GM12878 (cell line): ENCODE results near the gene MRPS12. TPM values are rescaled to one million over a fixed set of nuclear protein-coding genes. Genes with fewer than 3 reads are reported as not detected.

Source experiments
- ATAC-seq: fragments of 200-7000 bp; cut with Tn5 transposase; 3 replicates; pipeline ENCODE4 v1.9.1; 2020; ENCODE audit warnings: mild to moderate bottlenecking, moderate library complexity
- BruUV-seq: library from RNA; stranded (reverse); fragments of 400-500 nt; replicated peaks from 2 replicates; lab custom pipeline; 2021; lab: Mats Ljungman, UMichigan
- CTCF ChIA-PET: fragments of 300-600 bp; sonication (Branson Sonifier 250); formaldehyde crosslinking; extraction: SDS; loops from one replicate; lab custom pipeline; 2021; ENCODE audit warnings: inconsistent platforms; lab: Yijun Ruan, JAX
- POLR2A ChIA-PET: fragments of 350-600 bp; formaldehyde crosslinking; extraction: SDS; loops from one replicate; lab custom pipeline; 2021; ENCODE audit warnings: inconsistent platforms; lab: Charles Lee
- RAD21 ChIA-PET: fragments of 300-600 bp; sonication (Branson Sonifier 250); formaldehyde crosslinking; loops from one replicate; lab custom pipeline; 2023; ENCODE audit warnings: antibody characterized with exemption; ENCODE audit not compliant: unreplicated experiment; lab: Charles Lee
- SMC1A ChIA-PET: fragments of 300-600 bp; sonication (Branson Sonifier 250); formaldehyde crosslinking; loops from one replicate; lab custom pipeline; 2023; ENCODE audit not compliant: unreplicated experiment, uncharacterized antibody; lab: Charles Lee
- DNase-seq: peaks from one replicate; pipeline ENCODE4 v3.0.0-alpha.2; 2011; ENCODE audit warnings: low read depth, low spot score
- FAIRE-seq: peaks from 3 replicates; lab custom pipeline; 2011; peaks lifted over from hg19 to GRCh38; lab: Jason Lieb, UNC
- H2AFZ ChIP-seq: 2 replicates; pipeline ENCODE4 v1.6.0; 2011; ENCODE audit warnings: low read depth, low read length, control low read depth; ENCODE audit not compliant: control insufficient read depth
- H3K27ac ChIP-seq: 2 replicates; pipeline ENCODE4 v1.5.1; 2011; ENCODE audit warnings: control low read depth; ENCODE audit not compliant: control insufficient read depth, insufficient read depth
- H3K27me3 ChIP-seq, 2 experiments: replicated peaks in 1 of 2; 2 replicates each; pipeline versions ENCODE4 v1.6.0 to v1.6.1; 2011; ENCODE audit warnings: low read length in 1 of 2; ENCODE audit not compliant: control insufficient read depth in 2 of 2, insufficient read depth in 2 of 2
- H3K36me3 ChIP-seq, 2 experiments: 2 replicates each; pipeline ENCODE4 v1.5.1; 2011; ENCODE audit warnings: low read length in 1 of 2; ENCODE audit not compliant: control insufficient read depth in 2 of 2, insufficient read depth in 2 of 2
- H3K4me1 ChIP-seq: 2 replicates; pipeline ENCODE4 v1.6.1; 2011; ENCODE audit warnings: mild to moderate bottlenecking, low read length, moderate library complexity, mixed read lengths; ENCODE audit not compliant: control insufficient read depth, insufficient read depth
- H3K4me2 ChIP-seq: 2 replicates; pipeline ENCODE4 v1.6.0; 2011; ENCODE audit warnings: control low read depth; ENCODE audit not compliant: control insufficient read depth, insufficient read depth
- H3K4me3 ChIP-seq: fragments of 200-600 bp; sonication (generic); 2 replicates; pipeline ENCODE4 v1.5.1; 2016
- H3K79me2 ChIP-seq: 2 replicates; pipeline ENCODE4 v1.6.0; 2011; ENCODE audit warnings: low read length; ENCODE audit not compliant: control insufficient read depth, insufficient read depth
- H3K9ac ChIP-seq: 2 replicates; pipeline ENCODE4 v1.8.0; 2011; ENCODE audit warnings: low read length, control low read depth, mixed read lengths; ENCODE audit not compliant: control insufficient read depth, insufficient read depth
- H3K9me3 ChIP-seq: replicated peaks from 3 replicates; pipeline ENCODE4 v1.5.1; 2011; ENCODE audit warnings: mild to moderate bottlenecking, low read length; ENCODE audit not compliant: control insufficient read depth, insufficient read depth
- H4K20me1 ChIP-seq: 2 replicates; pipeline ENCODE4 v1.6.0; 2011; ENCODE audit not compliant: control insufficient read depth, insufficient read depth
- BHLHE40 ChIP-seq, 2 experiments: fragments of 450-650 bp in 1 of 2; IDR thresholded peaks; 2 replicates each; pipeline ENCODE4 v1.6.1; 2011 to 2017; ENCODE audit warnings: low read depth in 2 of 2, borderline replicate concordance in 1 of 2, improper control_type of control experiment in 1 of 2, low read length in 1 of 2, mild to moderate bottlenecking in 1 of 2
- GATAD2B ChIP-seq: fragments of 450-650 bp; conservative IDR thresholded peaks from 2 replicates; pipeline ENCODE4 v1.6.1; 2017; ENCODE audit warnings: low read depth, mild to moderate bottlenecking, moderate library complexity
- HDAC6 ChIP-seq: fragments of 200-600 bp; sonication (generic); IDR thresholded peaks from one replicate; pipeline ENCODE4 v1.8.0; 2017; ENCODE audit warnings: antibody characterized with exemption; ENCODE audit not compliant: unreplicated experiment
- IKZF1 ChIP-seq: fragments of 450-650 bp; conservative IDR thresholded peaks from 2 replicates; pipeline ENCODE4 v1.6.1; 2017; ENCODE audit warnings: antibody characterized with exemption, mild to moderate bottlenecking
- PAX5 ChIP-seq: IDR thresholded peaks from 2 replicates; pipeline ENCODE4 v1.6.1; 2011; ENCODE audit warnings: low read depth, low read length, borderline replicate concordance
- WGBS: methylation state at CpG from one replicate; pipeline ENCODE4 v1.1.6; 2016; ENCODE audit warnings: low lambda C conversion rate; ENCODE audit not compliant: insufficient replicate concordance, insufficient coverage; ENCODE audit errors: missing lambda C conversion rate; 5-methylcytosine and 5-hydroxymethylcytosine counted together
- in situ Hi-C: fragments of 300-500 bp; cut with MboI; formaldehyde crosslinking; loops from 9 replicates; pipeline ENCODE4 v1.14.3; 2018; ENCODE audit warnings: mixed read lengths
- intact Hi-C: fragments of 100-400 bp; cut with micrococcal nuclease; formaldehyde crosslinking; loops from one replicate; pipeline ENCODE4 v1.14.2; 2022; ENCODE audit not compliant: unreplicated experiment
- polyA plus RNA-seq, 11 experiments: library from polyadenylated mRNA; depleted of rRNA in 4 of 11; unstranded in 6 of 11; stranded (reverse) in 5 of 11; fragments of >200 nt; fragmentation: Nextera tagmentation in 4 of 11; fragmentation: Illumina TruSeq in 1 of 11; extraction: Ambion mirVana in 4 of 11; extraction: Trizol in 1 of 11; gene quantifications; 1 replicate in 1 of 11; 2 replicates in 10 of 11; pipeline versions ENCODE4 v1.2.1 to v1.2.3, GENCODE V29; 2011 to 2016; ENCODE audit warnings: inconsistent platforms in 2 of 11, missing spikeins in 2 of 11, low read depth in 1 of 11
- total RNA-seq, 4 experiments: library from RNA; depleted of rRNA in 3 of 4; stranded (reverse); fragments of >200 nt in 3 of 4; fragmentation: Illumina TruSeq in 1 of 4; extraction: Trizol in 1 of 4; gene quantifications; 2 replicates each; pipeline versions ENCODE4 v1.2.1 to v1.2.3, GENCODE V29; 2013 to 2021
- TF ChIP-seq, protein P1 (sequence below): fragments of 450-650 bp; IDR thresholded peaks from 2 replicates; pipeline ENCODE4 v1.6.1; 2017; ENCODE audit warnings: borderline replicate concordance

Gene MRPS12
- total and polyA plus RNA-seq, 10 of the 15 experiments (the other 5 are each of a cell fraction or from before 2014, with no cell fraction given): 7.3 to 205 (median 77.3) TPM

DNA sequence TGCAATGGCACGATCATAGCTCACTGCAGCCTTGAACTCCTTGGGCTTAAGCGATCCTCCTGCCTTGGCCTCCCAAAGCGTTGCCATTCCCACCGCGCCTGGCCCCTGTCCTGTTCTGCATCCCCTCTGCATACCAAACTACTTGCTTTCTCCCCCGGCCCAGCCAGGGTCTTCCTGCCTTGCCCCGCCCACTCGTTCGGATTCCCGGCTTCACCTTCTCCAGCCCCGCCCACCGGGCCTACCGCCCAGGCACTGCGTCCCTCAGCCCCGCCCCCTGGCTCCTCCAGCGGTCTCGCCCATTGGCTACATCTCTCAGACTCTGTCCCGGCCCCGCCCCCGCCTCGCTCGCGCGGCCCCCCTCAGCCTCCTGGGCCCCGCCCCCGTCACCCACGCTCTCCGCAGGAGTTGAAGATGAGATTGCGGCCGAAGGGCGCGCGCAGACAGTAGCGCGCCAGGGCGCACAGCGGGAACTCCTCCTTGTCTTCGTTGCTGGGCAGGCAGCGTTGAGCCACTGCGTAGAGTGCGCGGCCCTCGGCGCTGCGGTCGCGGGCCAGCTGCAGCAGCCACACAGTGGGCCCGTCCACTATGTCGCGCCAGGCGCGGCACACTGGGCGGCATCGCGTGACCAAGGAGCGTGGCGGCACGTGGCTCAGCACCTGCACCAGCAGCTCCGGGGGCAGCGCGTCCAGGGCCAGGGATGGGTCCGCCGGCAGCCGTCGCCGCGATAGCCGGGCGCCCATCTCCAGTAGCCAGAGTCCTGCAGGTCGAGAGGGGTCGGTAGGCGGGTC, 19.0 kb downstream of the MRPS12 start:
- 45% methylated on average over 51 of the region's 72 CpGs for WGBS

More for the DNA sequence above, 19.0 kb downstream of the MRPS12 start:
- Histone ChIP-seq H4K20me1 (no peaks in the 10 kb centered on the region), H3K9me3 (no peaks in the 10 kb centered on the region; the same call in 2 of the 3 replicates), H3K36me3 (no peaks in the 10 kb centered on the region), H3K27ac (no peak overlapping the region), H3K4me1 (no peaks in the 10 kb centered on the region), H3K79me2 (no peaks in the 10 kb centered on the region), H2AFZ (no peak overlapping the region), H3K27me3 (no peaks in the 10 kb centered on the region; a peak in 1 of 4 replicates), H3K4me3 (no peak overlapping the region), H3K4me2 (peak overlapping the region; percentile 18; the same call in 1 of the 2 replicates), H3K9ac (no peak overlapping the region)
- RAD21 ChIA-PET: no interaction called here
- CTCF ChIA-PET: no interaction called here
- intact Hi-C loops: no loop called here
- POLR2A ChIA-PET: no interaction called here
- no peak for DNase-seq
- in situ Hi-C loops: no loop called here
- no peak for FAIRE-seq
- peak; percentile 91 for ATAC-seq
- SMC1A ChIA-PET: no interaction called here
- no TSS peak for BruUV-seq
- TF ChIP-seq HDAC6 (peak; percentile 66), IKZF1 (0 out of 2 replicates have a peak, but pooled peaks have one; percentile 17), PAX5 (0 out of 2 replicates have a peak, but pooled peaks have one; percentile 53), GATAD2B (0 out of 2 replicates have a peak, but pooled peaks have one; percentile 41), BHLHE40 (IDR thresholded peaks at IDR 0.05; ENCODE audit: borderline replicate concordance in 1 of 2, low read depth in 2 of 2, low read length in 1 of 2) (peak; percentile 12 to 84; a peak in 3 of 4 replicates)
- TF ChIP-seq, protein P1, sequence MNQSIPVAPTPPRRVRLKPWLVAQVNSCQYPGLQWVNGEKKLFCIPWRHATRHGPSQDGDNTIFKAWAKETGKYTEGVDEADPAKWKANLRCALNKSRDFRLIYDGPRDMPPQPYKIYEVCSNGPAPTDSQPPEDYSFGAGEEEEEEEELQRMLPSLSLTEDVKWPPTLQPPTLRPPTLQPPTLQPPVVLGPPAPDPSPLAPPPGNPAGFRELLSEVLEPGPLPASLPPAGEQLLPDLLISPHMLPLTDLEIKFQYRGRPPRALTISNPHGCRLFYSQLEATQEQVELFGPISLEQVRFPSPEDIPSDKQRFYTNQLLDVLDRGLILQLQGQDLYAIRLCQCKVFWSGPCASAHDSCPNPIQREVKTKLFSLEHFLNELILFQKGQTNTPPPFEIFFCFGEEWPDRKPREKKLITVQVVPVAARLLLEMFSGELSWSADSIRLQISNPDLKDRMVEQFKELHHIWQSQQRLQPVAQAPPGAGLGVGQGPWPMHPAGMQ: no peak
